ENCODE results near the gene PCCA. TPM values are rescaled to one million over a fixed set of nuclear protein-coding genes. Genes with fewer than 3 reads are reported as not detected.

PCCA gene
- total and polyA plus RNA-seq, 2 donors from 2014 or later = 86.2 to 222 TPM

- TF ChIP-seq, protein P1, sequence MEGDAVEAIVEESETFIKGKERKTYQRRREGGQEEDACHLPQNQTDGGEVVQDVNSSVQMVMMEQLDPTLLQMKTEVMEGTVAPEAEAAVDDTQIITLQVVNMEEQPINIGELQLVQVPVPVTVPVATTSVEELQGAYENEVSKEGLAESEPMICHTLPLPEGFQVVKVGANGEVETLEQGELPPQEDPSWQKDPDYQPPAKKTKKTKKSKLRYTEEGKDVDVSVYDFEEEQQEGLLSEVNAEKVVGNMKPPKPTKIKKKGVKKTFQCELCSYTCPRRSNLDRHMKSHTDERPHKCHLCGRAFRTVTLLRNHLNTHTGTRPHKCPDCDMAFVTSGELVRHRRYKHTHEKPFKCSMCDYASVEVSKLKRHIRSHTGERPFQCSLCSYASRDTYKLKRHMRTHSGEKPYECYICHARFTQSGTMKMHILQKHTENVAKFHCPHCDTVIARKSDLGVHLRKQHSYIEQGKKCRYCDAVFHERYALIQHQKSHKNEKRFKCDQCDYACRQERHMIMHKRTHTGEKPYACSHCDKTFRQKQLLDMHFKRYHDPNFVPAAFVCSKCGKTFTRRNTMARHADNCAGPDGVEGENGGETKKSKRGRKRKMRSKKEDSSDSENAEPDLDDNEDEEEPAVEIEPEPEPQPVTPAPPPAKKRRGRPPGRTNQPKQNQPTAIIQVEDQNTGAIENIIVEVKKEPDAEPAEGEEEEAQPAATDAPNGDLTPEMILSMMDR (IDR thresholded peaks at IDR 0.05; ENCODE audit: borderline replicate concordance, extremely low read depth, insufficient read depth) = no peak
- Histone ChIP-seq H3K9ac (ENCODE audit: low read length in 3 of 3) (no peak overlapping the region), H3K27me3 (ENCODE audit: control insufficient read depth, insufficient read depth, low read length) (no peaks in the 10 kb centered on the region), H3K9me3 (ENCODE audit: control insufficient read depth in 2 of 3, insufficient read depth in 1 of 3, low read length in 3 of 3) (no peaks in the 10 kb centered on the region), H3K4me3 (ENCODE audit: low read length in 3 of 3) (no peak overlapping the region), H3K4me1 (ENCODE audit: control insufficient read depth in 2 of 3, insufficient read depth in 2 of 3, low read depth in 1 of 3, low read length in 3 of 3) (peaks cover 0 to 15% (median 9%) of the 10 kb centered on the region in 3 donors), H3K36me3 (ENCODE audit: control insufficient read depth in 2 of 3, insufficient read depth in 3 of 3, low read length in 3 of 3) (no peaks in the 10 kb centered on the region), H3K27ac (ENCODE audit: low read depth in 2 of 2, low read length in 2 of 2) (no peak overlapping the region)
- FAIRE-seq (no peak), DNase-seq (no peak)
- intact Hi-C loops (cut with DNase I) = no loop called here
Measured at GRCh38 chr13:100545684-100546061, 456.8 kb downstream of the PCCA start.

DNA sequence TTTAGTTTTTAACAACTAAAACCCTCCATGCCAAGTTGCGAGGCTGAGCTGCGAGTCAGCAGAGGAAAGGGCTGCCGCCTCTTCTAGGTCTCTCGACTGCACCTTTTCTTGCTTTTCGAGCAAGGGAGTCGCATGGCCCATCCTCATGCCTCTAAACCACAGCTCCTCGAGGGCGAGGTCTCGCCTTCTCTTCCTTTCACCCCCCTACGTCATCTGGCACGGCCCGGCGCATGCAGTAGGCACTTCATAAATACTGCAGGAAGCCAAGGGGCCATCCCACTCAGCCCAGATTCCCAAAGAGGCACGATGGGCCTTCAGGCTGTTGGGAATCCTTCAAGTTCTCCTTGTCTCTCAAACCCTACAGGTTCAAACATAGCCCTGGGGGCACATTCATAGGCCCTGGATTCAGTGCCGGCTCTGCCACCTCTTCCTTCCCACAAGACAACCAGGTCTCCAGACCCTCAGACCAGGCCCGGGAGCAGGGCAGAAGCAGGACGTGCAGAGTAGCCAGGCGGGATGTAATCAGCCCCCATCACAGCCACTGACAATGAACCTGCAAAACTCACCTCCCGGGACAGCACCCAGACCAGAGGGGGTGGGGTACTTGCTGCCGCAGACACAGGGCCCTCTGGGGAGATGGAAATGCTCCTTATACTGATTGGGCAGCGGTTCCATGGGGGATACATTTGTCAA is 458.0 kb downstream of the PCCA start:
- H3K9ac ChIP-seq (ENCODE audit: low read length in 3 of 3) = no peak overlapping the region
- no peak overlapping the region for H3K27ac ChIP-seq (ENCODE audit: low read depth in 2 of 2, low read length in 2 of 2)
- no peaks in the 10 kb centered on the region for H3K9me3 ChIP-seq (ENCODE audit: control insufficient read depth in 2 of 3, insufficient read depth in 1 of 3, low read length in 3 of 3)
- intact Hi-C loops (cut with DNase I) = no loop called here
- H3K4me3 ChIP-seq (ENCODE audit: low read length in 3 of 3) = no peak overlapping the region
- no peaks in the 10 kb centered on the region for H3K36me3 ChIP-seq (ENCODE audit: control insufficient read depth in 2 of 3, insufficient read depth in 3 of 3, low read length in 3 of 3)
- FAIRE-seq (no peak), DNase-seq (no peak)
- TF ChIP-seq, protein P1 (IDR thresholded peaks at IDR 0.05; ENCODE audit: borderline replicate concordance, extremely low read depth, insufficient read depth) = no peak
- no peaks in the 10 kb centered on the region for H3K27me3 ChIP-seq (ENCODE audit: control insufficient read depth, insufficient read depth, low read length)
- H3K4me1 ChIP-seq (ENCODE audit: control insufficient read depth in 2 of 3, insufficient read depth in 2 of 3, low read depth in 1 of 3, low read length in 3 of 3) = peaks cover 0 to 15% (median 9%) of the 10 kb centered on the region in 3 donors

DNA sequence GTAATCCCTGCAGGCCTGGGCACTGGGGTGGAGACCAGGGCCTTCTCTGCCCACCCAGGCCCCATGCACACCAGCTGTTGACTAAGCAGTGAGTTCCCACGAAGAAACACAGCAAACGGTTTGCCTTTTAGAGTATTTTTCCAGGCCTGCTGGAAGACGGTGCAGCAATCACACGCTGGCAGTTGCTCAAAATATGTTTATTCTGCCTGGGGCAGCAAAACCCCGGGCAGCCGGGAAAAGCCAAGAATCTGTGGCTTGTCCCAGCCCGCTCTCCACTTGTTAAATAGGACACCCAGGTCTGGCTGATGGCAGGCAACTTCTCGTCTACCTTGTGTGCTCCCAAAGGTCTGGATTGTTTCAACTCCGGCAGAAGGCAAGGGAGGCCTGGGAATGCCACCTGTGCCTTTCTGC is 458.9 kb downstream of the PCCA start:
- TF ChIP-seq, protein P1 (IDR thresholded peaks at IDR 0.05; ENCODE audit: borderline replicate concordance, extremely low read depth, insufficient read depth) = no peak
- peaks cover 0 to 15% (median 7%) of the 10 kb centered on the region in 3 donors for H3K4me1 ChIP-seq (ENCODE audit: control insufficient read depth in 2 of 3, insufficient read depth in 2 of 3, low read depth in 1 of 3, low read length in 3 of 3)
- intact Hi-C loops (cut with DNase I) = no loop called here
- no peaks in the 10 kb centered on the region for H3K36me3 ChIP-seq (ENCODE audit: control insufficient read depth in 2 of 3, insufficient read depth in 3 of 3, low read length in 3 of 3)
- peak overlapping the region in 1 of 3 donors; percentile 46 for H3K9ac ChIP-seq (ENCODE audit: low read length in 3 of 3)
- DNase-seq = no peak
- peak overlapping the region; percentile 32 to 41 for H3K27ac ChIP-seq (ENCODE audit: low read depth in 2 of 2, low read length in 2 of 2)
- no peaks in the 10 kb centered on the region for H3K9me3 ChIP-seq (ENCODE audit: control insufficient read depth in 2 of 3, insufficient read depth in 1 of 3, low read length in 3 of 3)
- no peak for FAIRE-seq
- H3K4me3 ChIP-seq (ENCODE audit: low read length in 3 of 3) = no peak overlapping the region
- no peaks in the 10 kb centered on the region for H3K27me3 ChIP-seq (ENCODE audit: control insufficient read depth, insufficient read depth, low read length)
